C4-2B (cell line): Measurements from ENCODE around the gene LAMA5.

Experiments used
- H3K27ac ChIP-seq: fragments of 450-650 bp; 2 replicates; pipeline ENCODE4 v1.5.1; 2017
- CTCF ChIP-seq: fragments of 450-650 bp; conservative IDR thresholded peaks from 2 replicates; pipeline ENCODE4 v1.5.1; 2017; ENCODE audit warnings: mild to moderate bottlenecking
- ZFX ChIP-seq: fragments of 450-650 bp; IDR thresholded peaks from 2 replicates; pipeline ENCODE4 v1.6.1; 2017

LAMA5 gene

GRCh38 chr20:62396367-62397239, 29.5 kb upstream of the LAMA5 start:
- no peak overlapping the region for H3K27ac ChIP-seq

DNA sequence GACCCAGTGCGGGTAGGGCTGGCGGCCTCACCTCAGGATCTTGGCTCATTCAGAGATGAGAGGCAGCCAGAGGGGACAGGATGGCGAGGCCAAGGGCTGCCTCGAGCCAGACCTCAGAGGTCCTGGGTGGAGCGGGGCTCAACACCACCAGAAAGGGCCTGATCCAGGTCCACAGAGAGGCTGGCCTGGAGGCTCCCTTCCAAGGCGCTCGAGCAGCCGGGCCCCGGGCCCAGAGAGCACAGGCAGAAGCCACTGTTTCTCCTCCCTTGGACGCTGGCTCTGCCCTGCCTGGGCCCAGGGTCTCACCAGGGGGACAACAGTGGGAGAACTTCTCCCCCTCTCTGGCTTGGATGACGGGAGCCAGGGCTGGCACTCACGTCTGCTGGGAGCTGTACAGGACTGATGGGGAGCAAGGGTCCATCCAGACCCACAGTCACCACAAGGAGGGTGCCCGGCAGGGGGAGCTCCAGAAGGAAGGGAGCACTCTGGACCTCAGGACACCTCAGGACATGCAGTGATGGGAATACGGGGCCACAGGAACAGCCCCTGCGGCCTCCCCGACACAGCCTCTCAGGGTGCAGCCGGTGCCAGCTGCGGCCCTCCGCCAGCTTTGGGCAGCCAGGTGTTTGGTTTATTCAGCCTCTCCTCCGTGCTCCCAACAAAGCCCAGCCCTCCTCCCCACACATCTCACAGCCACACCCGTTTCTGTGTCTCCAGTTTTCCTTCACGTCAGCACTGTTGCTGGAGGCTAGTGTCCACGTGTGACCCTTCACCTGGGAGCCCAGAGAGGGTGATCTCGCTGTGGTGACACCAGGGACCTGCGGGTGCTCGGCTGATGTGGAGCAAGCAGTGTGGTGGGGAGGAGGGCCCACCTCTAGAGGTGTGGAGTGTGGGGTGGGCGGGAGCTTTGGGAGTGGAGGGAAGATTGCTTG, 28.5 kb upstream of the LAMA5 start:
- H3K27ac ChIP-seq = no peak overlapping the region

More at GRCh38 chr20:62396367-62397239, 29.5 kb upstream of the LAMA5 start:
- no peak for TF ChIP-seq CTCF
- TF ChIP-seq ZFX = no peak

DNA sequence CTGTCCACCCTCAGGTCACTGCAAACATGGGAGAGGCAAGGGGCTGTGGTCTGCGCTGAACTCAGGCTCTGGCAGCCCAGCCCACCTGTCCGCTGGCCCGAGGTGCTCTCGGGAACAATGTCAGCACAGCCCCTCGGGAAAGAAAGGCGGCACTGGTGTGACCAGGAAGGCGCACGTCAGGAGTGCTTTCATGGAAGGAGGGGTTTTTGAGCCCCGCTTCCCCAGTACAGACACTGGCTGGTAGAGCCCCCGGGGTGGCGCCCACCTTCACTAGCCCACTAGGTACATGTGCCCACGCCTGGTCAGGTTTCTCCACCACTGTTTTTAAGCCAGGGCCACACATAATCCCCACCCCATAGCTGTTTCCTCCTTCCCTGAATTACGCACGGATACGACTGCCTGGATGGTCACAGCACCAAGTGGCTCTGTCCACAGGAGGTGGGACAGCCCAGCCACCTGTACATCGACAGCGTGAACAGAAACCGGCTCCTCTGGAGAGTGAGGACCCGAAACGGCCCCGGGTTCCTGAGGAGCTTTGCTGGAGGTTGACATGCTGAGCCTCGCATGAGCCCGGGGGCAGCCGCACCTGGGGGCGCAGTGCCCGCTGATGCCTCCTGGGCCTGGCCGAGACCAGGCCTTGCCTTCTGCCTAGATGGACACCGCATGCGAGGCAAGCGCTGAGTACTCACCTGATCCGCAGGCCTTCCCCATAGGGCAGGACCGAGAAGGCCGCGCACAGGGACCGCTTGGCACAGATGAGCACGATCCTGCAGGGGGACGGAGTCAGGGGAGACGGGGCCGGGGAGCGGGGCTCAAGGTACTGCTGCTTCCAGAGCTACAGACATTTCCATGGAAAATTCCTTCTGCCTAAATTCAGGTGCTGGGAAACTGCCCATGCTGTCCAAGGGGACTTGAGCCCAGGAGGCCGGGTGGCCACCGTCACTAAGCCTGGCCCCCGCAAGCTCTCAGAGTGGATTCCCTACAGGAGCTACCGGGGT, 27.4 kb upstream of the LAMA5 start:
- TF ChIP-seq ZFX = no peak
- no peak overlapping the region for H3K27ac ChIP-seq

More for the DNA sequence above, 28.5 kb upstream of the LAMA5 start:
- TF ChIP-seq CTCF (no peak; the same call in 1 of the 2 replicates), ZFX (no peak)

DNA sequence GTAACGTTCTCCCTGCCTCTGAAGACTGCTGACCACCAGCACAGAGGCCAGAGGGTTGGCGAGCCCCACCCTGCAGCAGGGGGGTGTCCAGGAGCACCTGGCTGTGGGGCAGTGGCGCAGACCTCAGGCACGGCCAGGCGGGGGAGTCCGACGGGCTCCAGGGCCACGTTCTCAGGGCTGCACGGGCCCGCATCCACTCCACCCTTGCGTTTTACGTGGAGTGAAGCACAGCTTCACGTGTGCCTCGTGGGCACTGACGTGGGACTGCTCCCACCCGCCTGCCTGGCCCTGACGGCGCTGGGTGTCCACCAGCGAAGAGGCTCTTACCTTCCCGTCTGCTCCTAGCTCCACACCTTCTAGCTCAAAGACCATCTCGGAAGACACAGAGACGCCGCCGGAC, 26.7 kb upstream of the LAMA5 start:
- no peak overlapping the region for H3K27ac ChIP-seq

GRCh38 chr20:62393335-62393665, 26.2 kb upstream of the LAMA5 start:
- H3K27ac ChIP-seq = no peak overlapping the region
- TF ChIP-seq ZFX (no peak), CTCF (no peak)

More for the DNA sequence above, 26.7 kb upstream of the LAMA5 start:
- TF ChIP-seq ZFX (no peak), CTCF (no peak)

DNA sequence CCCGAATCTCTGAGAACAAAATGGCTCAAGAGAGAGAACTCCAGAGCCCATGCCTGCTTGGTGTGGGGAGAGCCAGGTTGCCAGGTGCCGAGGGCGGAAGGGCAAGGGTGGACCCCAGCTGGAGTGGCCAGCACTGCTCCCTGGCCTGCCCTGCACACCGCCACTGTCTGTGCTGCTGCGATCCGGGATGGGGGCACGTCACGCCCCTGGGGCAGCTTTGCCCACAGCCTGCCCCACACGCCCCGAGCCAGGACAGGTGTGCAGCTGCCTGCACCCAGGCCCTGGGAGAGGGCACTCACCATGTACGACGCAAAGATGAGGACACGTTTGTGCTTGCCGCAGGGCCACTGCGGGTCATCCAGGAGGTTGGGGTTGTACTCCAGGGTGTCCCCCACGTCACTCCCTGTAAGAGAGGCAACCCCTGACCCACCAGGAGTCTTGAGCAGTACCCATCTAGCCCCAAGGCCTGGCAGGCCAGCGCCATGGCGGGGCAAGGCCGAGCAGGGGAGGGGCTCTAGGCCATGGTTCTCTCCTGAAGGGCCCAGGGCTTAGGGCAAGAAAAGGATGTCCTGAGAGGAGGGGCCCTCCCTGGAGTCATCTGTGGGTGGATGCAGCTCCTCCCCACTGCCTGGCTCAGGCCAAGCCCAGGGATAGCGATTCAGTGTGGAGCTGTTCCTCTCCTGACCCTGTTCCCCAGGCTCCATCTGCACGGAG, 25.7 kb upstream of the LAMA5 start:
- H3K27ac ChIP-seq = no peak overlapping the region
- no peak for TF ChIP-seq ZFX
- TF ChIP-seq CTCF = no peak

GRCh38 chr20:62392077-62392418, 24.9 kb upstream of the LAMA5 start:
- TF ChIP-seq CTCF (no peak), ZFX (no peak)
- no peak overlapping the region; the same call in 1 of the 2 replicates for H3K27ac ChIP-seq
